SKM-1 treated with dmso at 0.1 percent for 144 hours (cell line): Measurements from ENCODE around the gene PKIG.

ENCODE experiments used
- DNase-seq: peaks from one replicate; lab custom pipeline; 2025; ENCODE audit not compliant: unreplicated experiment; lab: John Stamatoyannopoulos, UW

The PKIG gene

GRCh38 chr20:44616604-44616964, 34.2 kb downstream of the PKIG start:
- DNase-seq = no peak

GRCh38 chr20:44618318-44618731, 35.9 kb downstream of the PKIG start:
- no peak for DNase-seq

GRCh38 chr20:44619294-44619693, 36.9 kb downstream of the PKIG start:
- no peak for DNase-seq

- DNase-seq = no peak
These were observed 37.7 kb downstream of the PKIG start for GRCh38 chr20:44620030-44620429.

GRCh38 chr20:44621325-44621724, 38.9 kb downstream of the PKIG start:
- no peak for DNase-seq

GRCh38 chr20:44621939-44622338, 39.6 kb downstream of the PKIG start:
- no peak for DNase-seq

- no peak for DNase-seq
These were observed 40.3 kb downstream of the PKIG start for GRCh38 chr20:44622501-44623270.

- no peak for DNase-seq
These were observed 41.8 kb downstream of the PKIG start for GRCh38 chr20:44624152-44624551.

GRCh38 chr20:44624743-44625271, 42.4 kb downstream of the PKIG start:
- DNase-seq = no peak

GRCh38 chr20:44625361-44625760, 43.0 kb downstream of the PKIG start:
- no peak for DNase-seq

GRCh38 chr20:44626278-44626677, 43.9 kb downstream of the PKIG start:
- no peak for DNase-seq

GRCh38 chr20:44627364-44628010, 45.1 kb downstream of the PKIG start:
- no peak for DNase-seq

GRCh38 chr20:44629017-44629385, 46.6 kb downstream of the PKIG start:
- DNase-seq = no peak

GRCh38 chr20:44629542-44629941, 47.2 kb downstream of the PKIG start:
- no peak for DNase-seq

- no peak for DNase-seq
These were observed 47.9 kb downstream of the PKIG start for GRCh38 chr20:44630297-44630696.

- no peak for DNase-seq
These were observed 49.8 kb downstream of the PKIG start for GRCh38 chr20:44632103-44632752.

- DNase-seq = no peak
These were observed 50.9 kb downstream of the PKIG start for GRCh38 chr20:44633187-44633810.

- no peak for DNase-seq
These were observed 51.7 kb downstream of the PKIG start for GRCh38 chr20:44633872-44634600.

- no peak for DNase-seq
These were observed 53.5 kb downstream of the PKIG start for GRCh38 chr20:44635877-44636276.

- DNase-seq = no peak
These were observed 54.7 kb downstream of the PKIG start for GRCh38 chr20:44637042-44637441.
